H9 (cell line): Measurements from ENCODE around the gene ETNK2. TPM values are rescaled to one million over a fixed set of nuclear protein-coding genes. Genes with fewer than 3 reads are reported as not detected.

Source experiments
- DNase-seq: peaks from one replicate; pipeline ENCODE4 v3.0.0-alpha.2; 2017
- H2AFZ ChIP-seq: one replicate; pipeline ENCODE4 v1.6.1; 2013; ENCODE audit warnings: mild to moderate bottlenecking, low read length, control low read depth, moderate library complexity
- H2AK5ac ChIP-seq: 2 replicates; pipeline ENCODE4 v1.6.1; 2013; ENCODE audit warnings: low read length, control low read depth, mixed read lengths; ENCODE audit not compliant: insufficient read length
- H2BK120ac ChIP-seq: one replicate; pipeline ENCODE4 v1.6.1; 2013; ENCODE audit warnings: low read depth, mild to moderate bottlenecking, low read length, control low read depth, inconsistent platforms; ENCODE audit not compliant: poor library complexity, severe bottlenecking
- H2BK12ac ChIP-seq: 2 replicates; pipeline ENCODE4 v1.6.1; 2013; ENCODE audit warnings: low read length, control low read depth, mixed read lengths, low read depth; ENCODE audit not compliant: insufficient read length
- H2BK15ac ChIP-seq: 2 replicates; pipeline ENCODE4 v1.6.1; 2013; ENCODE audit warnings: low read depth, low read length, control low read depth
- H2BK20ac ChIP-seq: one replicate; pipeline ENCODE4 v1.6.1; 2013; ENCODE audit warnings: low read depth, mild to moderate bottlenecking, low read length, control low read depth, inconsistent platforms; ENCODE audit not compliant: poor library complexity, severe bottlenecking
- H2BK5ac ChIP-seq: 2 replicates; pipeline ENCODE4 v1.6.1; 2013; ENCODE audit warnings: low read length, control low read depth, mixed read lengths; ENCODE audit not compliant: insufficient read length
- H3K14ac ChIP-seq: 2 replicates; pipeline ENCODE4 v1.6.1; 2013; ENCODE audit warnings: low read length, control low read depth; ENCODE audit not compliant: insufficient read depth
- H3K18ac ChIP-seq: 2 replicates; pipeline ENCODE4 v1.6.1; 2013; ENCODE audit warnings: low read depth, mild to moderate bottlenecking, mixed read lengths, low read length, control low read depth; ENCODE audit not compliant: insufficient read length
- H3K23ac ChIP-seq: 2 replicates; pipeline ENCODE4 v1.6.1; 2013; ENCODE audit warnings: low read length, control low read depth, mixed read lengths, low read depth; ENCODE audit not compliant: insufficient read length
- H3K23me2 ChIP-seq: 2 replicates; pipeline ENCODE4 v1.6.1; 2013; ENCODE audit warnings: low read depth, mild to moderate bottlenecking, mixed read lengths, low read length, control low read depth; ENCODE audit not compliant: insufficient read length, poor library complexity, severe bottlenecking
- H3K27ac ChIP-seq: 2 replicates; pipeline ENCODE4 v1.5.1; 2013; ENCODE audit warnings: low read length, control low read depth, mixed read lengths, low read depth; ENCODE audit not compliant: insufficient read length
- H3K27me3 ChIP-seq: 2 replicates; pipeline ENCODE4 v1.6.1; 2013; ENCODE audit warnings: low read length, control low read depth, inconsistent platforms; ENCODE audit not compliant: insufficient read depth
- H3K4ac ChIP-seq: 2 replicates; pipeline ENCODE4 v1.6.1; 2013; ENCODE audit warnings: low read depth, mild to moderate bottlenecking, control low read depth, inconsistent platforms, low read length, moderate library complexity
- H3K4me1 ChIP-seq: 2 replicates; pipeline ENCODE4 v1.6.1; 2013; ENCODE audit warnings: low read length, control low read depth, inconsistent platforms; ENCODE audit not compliant: insufficient read depth
- H3K4me2 ChIP-seq: 2 replicates; pipeline ENCODE4 v1.6.1; 2013; ENCODE audit warnings: low read length, control low read depth, mixed read lengths; ENCODE audit not compliant: insufficient read length, insufficient read depth
- H3K56ac ChIP-seq: 2 replicates; pipeline ENCODE4 v1.6.1; 2013; ENCODE audit warnings: low read depth, mild to moderate bottlenecking, mixed read lengths, low read length, control low read depth; ENCODE audit not compliant: insufficient read length
- H3K79me1 ChIP-seq: 2 replicates; pipeline ENCODE4 v1.6.1; 2013; ENCODE audit warnings: low read depth, mild to moderate bottlenecking, moderate library complexity, low read length, control low read depth, inconsistent platforms; ENCODE audit not compliant: insufficient read depth, poor library complexity, severe bottlenecking
- H3K79me2 ChIP-seq: 2 replicates; pipeline ENCODE4 v1.6.1; 2013; ENCODE audit warnings: low read length, control low read depth, inconsistent platforms; ENCODE audit not compliant: insufficient read depth
- H3K9ac ChIP-seq: 2 replicates; pipeline ENCODE4 v1.6.1; 2013; ENCODE audit warnings: low read length, control low read depth, mixed read lengths; ENCODE audit not compliant: insufficient read length; ENCODE audit errors: extremely low read depth
- H3K9me3 ChIP-seq: one replicate; pipeline ENCODE4 v1.6.1; 2013; ENCODE audit warnings: low read depth, low read length, inconsistent platforms; ENCODE audit not compliant: control insufficient read depth
- H3T11ph ChIP-seq: one replicate; pipeline ENCODE4 v1.6.1; 2013; ENCODE audit warnings: mild to moderate bottlenecking, low read length, control low read depth, inconsistent platforms
- H4K20me1 ChIP-seq: one replicate; pipeline ENCODE4 v1.6.1; 2013; ENCODE audit not compliant: control insufficient read depth, insufficient read length, insufficient read depth
- H4K5ac ChIP-seq: 2 replicates; pipeline ENCODE4 v1.6.1; 2013; ENCODE audit warnings: low read depth, mild to moderate bottlenecking, mixed read lengths, low read length, control low read depth; ENCODE audit not compliant: insufficient read length
- H4K8ac ChIP-seq: replicated peaks from 2 replicates; pipeline ENCODE4 v1.6.1; 2013; ENCODE audit warnings: low read length, control low read depth, mixed read lengths, low read depth; ENCODE audit not compliant: insufficient read length
- H4K91ac ChIP-seq: 2 replicates; pipeline ENCODE4 v1.6.1; 2013; ENCODE audit warnings: low read depth, mild to moderate bottlenecking, moderate library complexity, mixed read lengths, low read length, control low read depth; ENCODE audit not compliant: insufficient read length
- H3K27ac Mint-ChIP-seq, 3 experiments: 2 replicates in 2 of 3; 3 replicates in 1 of 3; pipeline ENCODE4 v1.8.0; 2020 to 2021; ENCODE audit warnings: mixed read lengths in 3 of 3, mild to moderate bottlenecking in 1 of 3, moderate library complexity in 1 of 3
- H3K27me3 Mint-ChIP-seq: 2 replicates; pipeline ENCODE4 v1.8.0; 2021; ENCODE audit warnings: low read depth, mild to moderate bottlenecking, moderate library complexity, mixed read lengths
- H3K36me3 Mint-ChIP-seq, 3 experiments: 2 replicates in 2 of 3; 3 replicates in 1 of 3; pipeline ENCODE4 v1.8.0; 2020 to 2021; ENCODE audit warnings: low read depth in 3 of 3, mixed read lengths in 3 of 3; ENCODE audit not compliant: insufficient read depth in 1 of 3
- H3K4me1 Mint-ChIP-seq, 2 experiments: 2 replicates each; pipeline ENCODE4 v1.8.0; 2020; ENCODE audit warnings: mixed read lengths in 2 of 2
- H3K4me3 Mint-ChIP-seq, 2 experiments: 2 replicates in 1 of 2; 3 replicates in 1 of 2; pipeline ENCODE4 v1.8.0; 2020 to 2021; ENCODE audit warnings: mild to moderate bottlenecking in 2 of 2, mixed read lengths in 2 of 2, moderate library complexity in 1 of 2
- H3K9me3 Mint-ChIP-seq, 2 experiments: 2 replicates in 1 of 2; 3 replicates in 1 of 2; pipeline ENCODE4 v1.8.0; 2020; ENCODE audit warnings: mild to moderate bottlenecking in 2 of 2, mixed read lengths in 2 of 2, moderate library complexity in 1 of 2
- WGBS: extraction: QIAGEN DNeasy Blood & Tissue Kit; methylation state at CpG from one replicate; pipeline ENCODE4 v1.1.7; 2013; ENCODE audit warnings: missing lambda C conversion rate, low lambda C conversion rate, mixed read lengths; ENCODE audit not compliant: insufficient read length; ENCODE audit errors: extremely low coverage; 5-methylcytosine and 5-hydroxymethylcytosine counted together
- total RNA-seq: library from RNA; stranded (reverse); gene quantifications from 2 replicates; pipeline ENCODE4 v1.2.1, GENCODE V29; 2021
- TF ChIP-seq, protein P1 (sequence below): fragments of 200-600 bp; sonication (generic); conservative IDR thresholded peaks from 3 replicates; pipeline ENCODE4 v1.8.0; 2021; ENCODE audit warnings: antibody characterized with exemption, mild to moderate bottlenecking

ETNK2 gene
- total RNA-seq, 1 experiment from 2014 or later: 17.6 TPM

DNA sequence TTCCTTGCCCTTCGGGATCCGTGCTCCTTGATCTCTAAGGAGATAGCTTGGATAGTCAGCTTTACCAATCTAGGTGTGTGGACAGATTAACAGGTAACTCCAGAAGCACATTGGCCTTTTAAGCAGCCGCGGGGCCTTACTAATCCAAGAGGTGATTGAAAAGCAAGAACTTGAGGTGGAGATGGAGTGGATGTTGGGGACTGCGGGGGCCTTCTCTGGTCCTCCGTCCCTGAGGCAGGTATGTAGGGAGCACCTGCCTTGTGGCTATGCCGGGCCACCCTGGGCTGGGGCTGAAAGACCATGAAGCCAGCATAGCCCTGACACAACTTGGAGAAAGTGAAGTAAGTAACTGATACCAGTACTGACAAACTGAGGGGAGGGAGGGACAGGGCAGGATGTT lies 68.4 kb downstream of the ETNK2 start:
- DNase-seq: no peak
- Histone ChIP-seq H3T11ph (no peak overlapping the region), H2BK15ac (no peak overlapping the region), H3K27me3 (no peaks in the 10 kb centered on the region), H3K14ac (peak overlapping the region; percentile 54; the same call in 1 of the 2 replicates), H4K20me1 (no peaks in the 10 kb centered on the region), H3K4ac (no peak overlapping the region; the same call in 1 of the 2 replicates), H2BK20ac (no peak overlapping the region), H4K91ac (peak overlapping the region; percentile 73), H3K9ac (no peak overlapping the region), H3K79me1 (no peaks in the 10 kb centered on the region), H2AFZ (no peak overlapping the region), H3K23me2 (peaks cover 6% of the 10 kb centered on the region), H2BK5ac (no peak overlapping the region), H2AK5ac (no peak overlapping the region), H2BK12ac (peak overlapping the region; percentile 18), H3K79me2 (peaks cover 53% of the 10 kb centered on the region; the same call in 1 of the 2 replicates), H3K27ac (peak overlapping the region; percentile 47), H3K18ac (no peak overlapping the region), H4K8ac (no peak overlapping the region), H3K56ac (no peak overlapping the region), H2BK120ac (no peak overlapping the region), H4K5ac (no peak overlapping the region), H3K9me3 (no peaks in the 10 kb centered on the region), H3K4me2 (no peak overlapping the region), H3K23ac (no peak overlapping the region), H3K4me1 (peaks cover 37% of the 10 kb centered on the region; the same call in 1 of the 2 replicates)
- Mint-ChIP-seq H3K9me3 (no peaks in the 10 kb centered on the region), H3K4me3 (peak overlapping the region in 1 of 2 experiments; percentile 12; a peak in 2 of 5 replicates), H3K4me1 (peaks cover 77 to 88% of the 10 kb centered on the region in 2 experiments), H3K27me3 (no peaks in the 10 kb centered on the region), H3K27ac (peak overlapping the region; percentile 97 to 100 (median 98)), H3K36me3 (peaks cover 2 to 7% (median 4%) of the 10 kb centered on the region in 3 experiments; a peak in 6 of 7 replicates)
- TF ChIP-seq, protein P1, sequence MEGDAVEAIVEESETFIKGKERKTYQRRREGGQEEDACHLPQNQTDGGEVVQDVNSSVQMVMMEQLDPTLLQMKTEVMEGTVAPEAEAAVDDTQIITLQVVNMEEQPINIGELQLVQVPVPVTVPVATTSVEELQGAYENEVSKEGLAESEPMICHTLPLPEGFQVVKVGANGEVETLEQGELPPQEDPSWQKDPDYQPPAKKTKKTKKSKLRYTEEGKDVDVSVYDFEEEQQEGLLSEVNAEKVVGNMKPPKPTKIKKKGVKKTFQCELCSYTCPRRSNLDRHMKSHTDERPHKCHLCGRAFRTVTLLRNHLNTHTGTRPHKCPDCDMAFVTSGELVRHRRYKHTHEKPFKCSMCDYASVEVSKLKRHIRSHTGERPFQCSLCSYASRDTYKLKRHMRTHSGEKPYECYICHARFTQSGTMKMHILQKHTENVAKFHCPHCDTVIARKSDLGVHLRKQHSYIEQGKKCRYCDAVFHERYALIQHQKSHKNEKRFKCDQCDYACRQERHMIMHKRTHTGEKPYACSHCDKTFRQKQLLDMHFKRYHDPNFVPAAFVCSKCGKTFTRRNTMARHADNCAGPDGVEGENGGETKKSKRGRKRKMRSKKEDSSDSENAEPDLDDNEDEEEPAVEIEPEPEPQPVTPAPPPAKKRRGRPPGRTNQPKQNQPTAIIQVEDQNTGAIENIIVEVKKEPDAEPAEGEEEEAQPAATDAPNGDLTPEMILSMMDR: no peak
- WGBS: no CpG with 5 or more reads among the region's 7 CpGs
